RWPE2 (cell line): ENCODE results near the gene KCTD1.

Experiments
- ATAC-seq: fragments of 200-7000 bp; cut with Tn5 transposase; 3 replicates; pipeline ENCODE4 v1.9.1; 2021; ENCODE audit warnings: low read depth
- DNase-seq: peaks from one replicate; pipeline ENCODE4 v3.0.0-alpha.2; 2020; ENCODE audit warnings: low spot score
- H3K27ac ChIP-seq: fragments of 450-650 bp; 2 replicates; pipeline ENCODE4 v1.5.1; 2017; ENCODE audit warnings: mild to moderate bottlenecking; ENCODE audit not compliant: poor library complexity, severe bottlenecking
- H3K27me3 ChIP-seq: fragments of 250-450 bp; sonication (Bioruptor Pico); 2 replicates; pipeline ENCODE4 v1.5.1; 2021; ENCODE audit warnings: mild to moderate bottlenecking, moderate library complexity; ENCODE audit not compliant: insufficient read depth, poor library complexity, severe bottlenecking
- H3K36me3 ChIP-seq: fragments of 250-450 bp; sonication (Bioruptor Pico); 2 replicates; pipeline ENCODE4 v1.5.1; 2020; ENCODE audit warnings: low read depth, mild to moderate bottlenecking, moderate library complexity
- H3K4me1 ChIP-seq: fragments of 250-450 bp; sonication (Bioruptor Pico); 2 replicates; pipeline ENCODE4 v1.5.1; 2021; ENCODE audit warnings: mild to moderate bottlenecking, moderate library complexity; ENCODE audit not compliant: insufficient read depth, poor library complexity, severe bottlenecking
- H3K4me3 ChIP-seq: fragments of 250-450 bp; sonication (Bioruptor Pico); 2 replicates; pipeline ENCODE4 v1.5.1; 2021; ENCODE audit warnings: mild to moderate bottlenecking, moderate library complexity; ENCODE audit not compliant: severe bottlenecking
- H3K9me3 ChIP-seq: fragments of 250-450 bp; sonication (Bioruptor Pico); 2 replicates; pipeline ENCODE4 v1.5.1; 2021; ENCODE audit warnings: mild to moderate bottlenecking, moderate library complexity; ENCODE audit not compliant: severe bottlenecking
- CTCF ChIP-seq: fragments of 450-650 bp; IDR thresholded peaks from one replicate; pipeline ENCODE4 v1.5.1; 2017; ENCODE audit warnings: mild to moderate bottlenecking, moderate library complexity; ENCODE audit not compliant: poor library complexity, severe bottlenecking

Gene KCTD1

GRCh38 chr18:26538524-26538923 lies 9.8 kb downstream of the KCTD1 start:
- H3K27ac ChIP-seq = no peak overlapping the region
- peaks cover 57% of the 10 kb centered on the region for H3K4me1 ChIP-seq
- ATAC-seq (no peak), DNase-seq (no peak)
- no peaks in the 10 kb centered on the region for H3K27me3 ChIP-seq
- H3K36me3 ChIP-seq = peaks cover 24% of the 10 kb centered on the region
- no peak for TF ChIP-seq CTCF
- H3K4me3 ChIP-seq = no peak overlapping the region
- no peaks in the 10 kb centered on the region for H3K9me3 ChIP-seq

- Histone ChIP-seq H3K9me3 (no peaks in the 10 kb centered on the region), H3K27me3 (no peaks in the 10 kb centered on the region), H3K27ac (peak overlapping the region; percentile 81), H3K36me3 (peaks cover 28% of the 10 kb centered on the region), H3K4me1 (peaks cover 54% of the 10 kb centered on the region), H3K4me3 (no peak overlapping the region)
- no peak for TF ChIP-seq CTCF
- no peak for DNase-seq
- peak; percentile 35; the same call in 2 of the 3 replicates for ATAC-seq
Observed at GRCh38 chr18:26536664-26537063, 11.7 kb downstream of the KCTD1 start.

- H3K9me3 ChIP-seq = no peaks in the 10 kb centered on the region
- no peak for TF ChIP-seq CTCF
- H3K4me3 ChIP-seq = no peak overlapping the region
- H3K27ac ChIP-seq = peak overlapping the region; percentile 81
- ATAC-seq = peak; percentile 69
- peaks cover 52% of the 10 kb centered on the region for H3K4me1 ChIP-seq
- DNase-seq = no peak
- H3K27me3 ChIP-seq = no peaks in the 10 kb centered on the region
- H3K36me3 ChIP-seq = peaks cover 30% of the 10 kb centered on the region
Observed at GRCh38 chr18:26536032-26536431, 12.3 kb downstream of the KCTD1 start.

- peak overlapping the region; percentile 81 for H3K27ac ChIP-seq
- no peaks in the 10 kb centered on the region for H3K27me3 ChIP-seq
- no peak for TF ChIP-seq CTCF
- DNase-seq (no peak), ATAC-seq (no peak)
- peaks cover 48% of the 10 kb centered on the region for H3K4me1 ChIP-seq
- no peaks in the 10 kb centered on the region for H3K9me3 ChIP-seq
- H3K4me3 ChIP-seq = no peak overlapping the region
- H3K36me3 ChIP-seq = peaks cover 34% of the 10 kb centered on the region
Observed at GRCh38 chr18:26535630-26536029, 12.7 kb downstream of the KCTD1 start.

- H3K27ac ChIP-seq = peak overlapping the region; percentile 3
- H3K36me3 ChIP-seq = peaks cover 21% of the 10 kb centered on the region
Observed at GRCh38 chr18:26532367-26533340, 15.7 kb downstream of the KCTD1 start.

More at GRCh38 chr18:26532367-26533340, 15.7 kb downstream of the KCTD1 start:
- Histone ChIP-seq H3K4me3 (no peak overlapping the region), H3K27me3 (no peaks in the 10 kb centered on the region), H3K9me3 (no peaks in the 10 kb centered on the region), H3K4me1 (peaks cover 31% of the 10 kb centered on the region)
- ATAC-seq (no peak), DNase-seq (no peak)
- no peak for TF ChIP-seq CTCF
